ENCODE measurements around the gene ST3GAL3. TPM values are rescaled to one million over a fixed set of nuclear protein-coding genes. Genes with fewer than 3 reads are reported as not detected.

The ST3GAL3 gene
- polyA plus RNA-seq, 2 of the 4 experiments (the other 2 are of a cell fraction): 2.5 to 4.0 TPM

GRCh38 chr1:43914576-43915525 lies 207.5 kb downstream of the ST3GAL3 start:
- Histone ChIP-seq H3K9me3 (no peaks in the 10 kb centered on the region), H3K4me2 (no peak overlapping the region), H3K4me3 (no peak overlapping the region), H3K27ac (peak overlapping the region in 1 of 2 experiments; percentile 50; a peak in 2 of 6 replicates), H3K4me1 (peaks cover 6% of the 10 kb centered on the region; the same call in 1 of the 3 replicates)
- ATAC-seq (no peak; a peak in 1 of 6 replicates), DNase-seq (ENCODE audit: low read depth in 1 of 2, low spot score in 1 of 2) (no peak), FAIRE-seq (no peak)
- CTCF ChIA-PET: interaction anchor here (1.2 to 4.5 kb wide), 3 partner anchors 20 to 151 kb away, joined by 5 to 27 read pairs (median 6); partner anchors contain the start of gene ARTN
- 84% methylated on average over 13 of the region's 13 CpGs for WGBS (ENCODE audit: missing lambda C conversion rate)
- TF ChIP-seq MAZ (IDR thresholded peaks at IDR 0.05; ENCODE audit: borderline replicate concordance, low read depth, low read length): no peak
- no peak for TF ChIP-seq BHLHE40 (IDR thresholded peaks at IDR 0.05; ENCODE audit: low read depth, low read length)
- TF ChIP-seq, protein P1, sequence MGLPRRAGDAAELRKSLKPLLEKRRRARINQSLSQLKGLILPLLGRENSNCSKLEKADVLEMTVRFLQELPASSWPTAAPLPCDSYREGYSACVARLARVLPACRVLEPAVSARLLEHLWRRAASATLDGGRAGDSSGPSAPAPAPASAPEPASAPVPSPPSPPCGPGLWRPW (IDR thresholded peaks at IDR 0.05): no peak
- TF ChIP-seq, protein P2, sequence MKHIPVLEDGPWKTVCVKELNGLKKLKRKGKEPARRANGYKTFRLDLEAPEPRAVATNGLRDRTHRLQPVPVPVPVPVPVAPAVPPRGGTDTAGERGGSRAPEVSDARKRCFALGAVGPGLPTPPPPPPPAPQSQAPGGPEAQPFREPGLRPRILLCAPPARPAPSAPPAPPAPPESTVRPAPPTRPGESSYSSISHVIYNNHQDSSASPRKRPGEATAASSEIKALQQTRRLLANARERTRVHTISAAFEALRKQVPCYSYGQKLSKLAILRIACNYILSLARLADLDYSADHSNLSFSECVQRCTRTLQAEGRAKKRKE (CRISPR knock-in tag; IDR thresholded peaks at IDR 0.05; ENCODE audit: low read depth): no peak
- TF ChIP-seq, protein P3, sequence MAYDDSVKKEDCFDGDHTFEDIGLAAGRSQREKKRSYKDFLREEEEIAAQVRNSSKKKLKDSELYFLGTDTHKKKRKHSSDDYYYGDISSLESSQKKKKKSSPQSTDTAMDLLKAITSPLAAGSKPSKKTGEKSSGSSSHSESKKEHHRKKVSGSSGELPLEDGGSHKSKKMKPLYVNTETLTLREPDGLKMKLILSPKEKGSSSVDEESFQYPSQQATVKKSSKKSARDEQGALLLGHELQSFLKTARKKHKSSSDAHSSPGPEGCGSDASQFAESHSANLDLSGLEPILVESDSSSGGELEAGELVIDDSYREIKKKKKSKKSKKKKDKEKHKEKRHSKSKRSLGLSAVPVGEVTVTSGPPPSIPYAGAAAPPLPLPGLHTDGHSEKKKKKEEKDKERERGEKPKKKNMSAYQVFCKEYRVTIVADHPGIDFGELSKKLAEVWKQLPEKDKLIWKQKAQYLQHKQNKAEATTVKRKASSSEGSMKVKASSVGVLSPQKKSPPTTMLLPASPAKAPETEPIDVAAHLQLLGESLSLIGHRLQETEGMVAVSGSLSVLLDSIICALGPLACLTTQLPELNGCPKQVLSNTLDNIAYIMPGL (CRISPR knock-in tag; IDR thresholded peaks at IDR 0.05; ENCODE audit: borderline replicate concordance): no peak
- TF ChIP-seq KDM5A (IDR thresholded peaks at IDR 0.05): no peak
- TF ChIP-seq POLR2AphosphoS2 (conservative IDR thresholded peaks at IDR 0.05; ENCODE audit: low read length): no peak
- POLR2A ChIA-PET: no interaction called here

DNA sequence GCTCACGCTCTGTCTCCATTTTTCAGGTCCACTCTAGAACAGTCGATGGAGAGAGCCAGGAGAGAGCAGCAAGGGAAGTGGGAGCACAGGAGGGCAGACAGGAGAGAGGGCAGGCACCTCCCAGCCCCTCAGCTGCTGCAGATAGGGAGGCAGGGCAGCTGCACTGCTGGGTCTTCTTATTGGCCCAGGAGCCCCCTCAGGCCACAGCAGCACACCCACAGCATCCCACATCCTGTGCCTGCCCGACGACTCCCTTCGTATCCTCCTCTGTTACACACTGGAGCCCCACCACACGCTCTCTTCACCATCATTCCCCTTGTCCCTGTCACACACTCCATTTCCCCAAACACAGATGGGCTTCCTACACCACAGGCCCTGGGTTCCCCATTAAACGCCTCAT lies 212.6 kb downstream of the ST3GAL3 start:
- no peak for TF ChIP-seq CBX8 (IDR thresholded peaks at IDR 0.05)
- no peak for TF ChIP-seq RFX5 (IDR thresholded peaks at IDR 0.05)
- TF ChIP-seq, protein P3 (CRISPR knock-in tag; IDR thresholded peaks at IDR 0.05; ENCODE audit: borderline replicate concordance): no peak
- no peak for TF ChIP-seq POLR2A (IDR thresholded peaks at IDR 0.05; ENCODE audit: low read length)
- no peak for TF ChIP-seq MAFK (IDR thresholded peaks at IDR 0.05; ENCODE audit: partially characterized antibody)
- 91% methylated on average over 7 of the region's 7 CpGs for WGBS (ENCODE audit: missing lambda C conversion rate)
- Histone ChIP-seq H3K4me3 (no peak overlapping the region), H3K4me1 (peaks cover 18% of the 10 kb centered on the region), H3K27ac (no peak overlapping the region), H3K4me2 (no peak overlapping the region), H3K9me3 (no peaks in the 10 kb centered on the region)
- FAIRE-seq: no peak
- no peak for DNase-seq (ENCODE audit: low read depth in 1 of 2, low spot score in 1 of 2)
- ChIA-PET CTCF (interaction anchor here (0.7 to 2.1 kb wide), 2 partner anchors 15 to 156 kb away, joined by 3 to 10 read pairs; partner anchors contain the start of gene ARTN), POLR2A (no interaction called here)
- no peak; a peak in 1 of 6 replicates for ATAC-seq

DNA sequence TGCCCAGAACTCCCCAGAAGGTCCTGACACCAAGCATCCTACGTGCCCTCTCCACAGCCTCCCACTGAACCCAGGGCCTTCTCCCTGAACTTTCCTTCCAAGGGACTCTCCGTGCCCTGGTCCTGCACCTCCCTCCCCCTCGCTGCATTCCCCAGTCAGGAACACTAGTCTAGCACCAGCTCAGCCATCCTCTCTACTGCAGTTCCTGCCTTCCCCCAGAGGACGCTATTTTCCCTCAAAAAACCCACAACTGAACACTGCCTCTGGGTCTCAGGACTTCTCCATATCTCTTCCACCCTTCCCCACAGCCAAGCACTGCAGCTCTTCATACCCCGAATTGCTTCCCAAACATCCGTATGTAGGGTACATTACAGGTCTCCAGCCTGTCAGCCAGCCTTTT lies 213.7 kb downstream of the ST3GAL3 start:
- DNase-seq (ENCODE audit: low read depth in 1 of 2, low spot score in 1 of 2) (no peak), FAIRE-seq (no peak), ATAC-seq (peak in 1 of 2 experiments; percentile 17; a peak in 1 of 6 replicates)
- ChIA-PET CTCF (interaction anchor here (0.7 to 2.1 kb wide), 3 partner anchors 13 to 157 kb away, joined by 4 to 10 read pairs (median 8); partner anchors contain the start of gene ARTN), POLR2A (no interaction called here)
- WGBS (ENCODE audit: missing lambda C conversion rate): 92% methylated on average over 6 of the region's 6 CpGs
- TF ChIP-seq TFCP2L1 (CRISPR knock-in tag; IDR thresholded peaks at IDR 0.05) (no peak), MAZ (IDR thresholded peaks at IDR 0.05; ENCODE audit: borderline replicate concordance, low read depth, low read length) (no peak), HDAC2 (IDR thresholded peaks at IDR 0.05) (no peak), NPAS2 (CRISPR knock-in tag; IDR thresholded peaks at IDR 0.05; ENCODE audit: borderline replicate concordance) (no peak)
- Histone ChIP-seq H3K9me3 (no peaks in the 10 kb centered on the region), H3K4me1 (peaks cover 14% of the 10 kb centered on the region), H3K27ac (peak overlapping the region; percentile 28 to 76; a peak in 4 of 6 replicates), H3K4me2 (no peak overlapping the region), H3K4me3 (no peak overlapping the region)
